Upper lobe of left lung (tissue), 6 donors: Measurements from ENCODE around the gene LDAH. TPM values are rescaled to one million over a fixed set of nuclear protein-coding genes. Genes with fewer than 3 reads are reported as not detected.

Experiments
- ATAC-seq, 2 donors: fragments of 200-7000 bp; cut with Tn5 transposase; one replicate each; pipeline ENCODE4 v1.9.1; 2022; ENCODE audit warnings: mild to moderate bottlenecking in 2 of 2, moderate library complexity in 2 of 2; ENCODE audit not compliant: low FRiP score in 2 of 2
- DNase-seq, 2 donors: peaks; one replicate each; pipeline ENCODE4 v3.0.0-alpha.2; 2019 to 2020
- H3K27ac ChIP-seq, 4 donors: fragments of 200-600 bp; sonication (generic); one replicate each; pipeline ENCODE4 v1.5.1; 2016 to 2019
- H3K27me3 ChIP-seq, 4 donors: fragments of 200-600 bp; sonication (generic); one replicate each; pipeline ENCODE4 v1.5.1; 2017 to 2019
- H3K36me3 ChIP-seq, 4 donors: fragments of 200-600 bp; sonication (generic); one replicate each; pipeline ENCODE4 v1.5.1; 2016 to 2019
- H3K4me1 ChIP-seq, 4 donors: fragments of 200-600 bp; sonication (generic); one replicate each; pipeline ENCODE4 v1.5.1; 2018 to 2019
- H3K4me3 ChIP-seq, 4 donors: fragments of 200-600 bp; sonication (generic); one replicate each; pipeline ENCODE4 v1.5.1; 2017 to 2019; ENCODE audit warnings: mild to moderate bottlenecking in 2 of 4, moderate library complexity in 1 of 4
- H3K9me3 ChIP-seq, 4 donors: fragments of 200-600 bp; sonication (generic); one replicate each; pipeline ENCODE4 v1.5.1; 2018 to 2019
- CTCF ChIP-seq, 6 experiments: fragments of 450-650 bp in 4 of 6; fragments of 200-600 bp in 2 of 6; sonication (generic) in 2 of 6; IDR thresholded peaks; one replicate each; pipeline ENCODE4 v1.5.1; 2016 to 2019; ENCODE audit warnings: antibody characterized with exemption in 6 of 6
- EP300 ChIP-seq, 4 donors: sonication (generic); formaldehyde crosslinking; IDR thresholded peaks; one replicate each; pipeline ENCODE4 v1.5.1; 2017; ENCODE audit warnings: antibody characterized with exemption in 4 of 4, control low read depth in 2 of 4
- POLR2A ChIP-seq, 4 donors: fragments of 450-650 bp; IDR thresholded peaks; one replicate each; pipeline ENCODE4 v1.5.1; 2016 to 2017; ENCODE audit warnings: antibody characterized with exemption in 4 of 4, mild to moderate bottlenecking in 2 of 4
- POLR2AphosphoS5 ChIP-seq, 2 donors: sonication (generic); formaldehyde crosslinking; IDR thresholded peaks; one replicate each; pipeline ENCODE4 v1.5.1; 2017; ENCODE audit warnings: antibody characterized with exemption in 2 of 2
- WGBS, 2 donors: methylation state at CpG; one replicate each; pipeline ENCODE4 v1.1.5; 2017 to 2018; 5-methylcytosine and 5-hydroxymethylcytosine counted together
- total RNA-seq, 6 donors: library from RNA; depleted of rRNA in 4 of 6; stranded (reverse); fragments of >200 nt in 4 of 6; gene quantifications; one replicate each; pipeline versions ENCODE4 v1.1.0 to v1.2.1, GENCODE V29; 2016 to 2021
- donor health status: DM: no; HTN: no; CAD: no; lungs with moderate emphysema.
- donor health status: DM: no; HTN: yes; CAD: no; lungs with severe emphysema.

Gene LDAH
- total RNA-seq, 6 donors from 2014 or later, result 7.3 to 18.9 (median 13.0) TPM

- 84 to 87% methylated on average over 5 to 8 of the region's 8 CpGs for WGBS, 2 donors
Observed at GRCh38 chr2:20647738-20648137, 175.2 kb downstream of the LDAH start.

GRCh38 chr2:20647211-20647610 lies 175.7 kb downstream of the LDAH start:
- peaks cover 28 to 37% (median 30%) of the 10 kb centered on the region in 4 donors for H3K4me1 ChIP-seq
- 96% methylated on average over 3 of the region's 3 CpGs for WGBS, 2 donors
- no peak for ATAC-seq
- no peak overlapping the region for H3K27ac ChIP-seq
- no peak for DNase-seq
- no peaks in the 10 kb centered on the region for H3K9me3 ChIP-seq
- TF ChIP-seq POLR2A (IDR thresholded peaks at IDR 0.05) (no peak), POLR2AphosphoS5 (IDR thresholded peaks at IDR 0.05) (no peak), CTCF (IDR thresholded peaks at IDR 0.05) (no peak)
- H3K4me3 ChIP-seq, result no peak overlapping the region
- H3K36me3 ChIP-seq, result peaks cover 9 to 35% (median 29%) of the 10 kb centered on the region in 4 donors
- H3K27me3 ChIP-seq, result no peaks in the 10 kb centered on the region

More at GRCh38 chr2:20647738-20648137, 175.2 kb downstream of the LDAH start:
- Histone ChIP-seq H3K36me3 (peaks cover 9 to 33% (median 28%) of the 10 kb centered on the region in 4 donors), H3K4me1 (peaks cover 25 to 32% (median 27%) of the 10 kb centered on the region in 4 donors), H3K4me3 (no peak overlapping the region), H3K9me3 (no peaks in the 10 kb centered on the region), H3K27ac (no peak overlapping the region), H3K27me3 (no peaks in the 10 kb centered on the region)
- TF ChIP-seq POLR2AphosphoS5 (IDR thresholded peaks at IDR 0.05), result no peak
- TF ChIP-seq EP300 (IDR thresholded peaks at IDR 0.05), result no peak
- no peak for TF ChIP-seq CTCF (IDR thresholded peaks at IDR 0.05)
- TF ChIP-seq POLR2A (IDR thresholded peaks at IDR 0.05), result no peak
- DNase-seq (no peak), ATAC-seq (no peak)

GRCh38 chr2:20646446-20646845 lies 176.5 kb downstream of the LDAH start:
- H3K4me3 ChIP-seq, result no peak overlapping the region
- no peak for DNase-seq
- ATAC-seq, result no peak
- no peaks in the 10 kb centered on the region for H3K27me3 ChIP-seq
- H3K27ac ChIP-seq, result no peak overlapping the region
- 96% methylated on average over 20 of the region's 20 CpGs for WGBS, 2 donors
- H3K9me3 ChIP-seq, result no peaks in the 10 kb centered on the region
- peaks cover 27 to 36% (median 30%) of the 10 kb centered on the region in 4 donors for H3K4me1 ChIP-seq
- TF ChIP-seq POLR2A (IDR thresholded peaks at IDR 0.05) (no peak), POLR2AphosphoS5 (IDR thresholded peaks at IDR 0.05) (no peak), EP300 (IDR thresholded peaks at IDR 0.05) (no peak), CTCF (IDR thresholded peaks at IDR 0.05) (no peak)
- peaks cover 9 to 38% (median 31%) of the 10 kb centered on the region in 4 donors for H3K36me3 ChIP-seq

- no peak for ATAC-seq
- peaks cover 26 to 33% (median 27%) of the 10 kb centered on the region in 4 donors for H3K4me1 ChIP-seq
- DNase-seq, result no peak
- H3K27me3 ChIP-seq, result no peaks in the 10 kb centered on the region
- H3K36me3 ChIP-seq, result peaks cover 9 to 45% (median 37%) of the 10 kb centered on the region in 4 donors
- H3K4me3 ChIP-seq, result no peak overlapping the region
- no peak overlapping the region for H3K27ac ChIP-seq
- TF ChIP-seq EP300 (IDR thresholded peaks at IDR 0.05), result no peak
- no peak for TF ChIP-seq POLR2AphosphoS5 (IDR thresholded peaks at IDR 0.05)
- TF ChIP-seq POLR2A (IDR thresholded peaks at IDR 0.05), result no peak
- TF ChIP-seq CTCF (IDR thresholded peaks at IDR 0.05), result no peak
- H3K9me3 ChIP-seq, result no peaks in the 10 kb centered on the region
- WGBS, 2 donors, result 86 to 91% methylated on average over 10 of the region's 10 CpGs
Observed at GRCh38 chr2:20645761-20646160, 177.1 kb downstream of the LDAH start.

- H3K27ac ChIP-seq, result no peak overlapping the region
- no peaks in the 10 kb centered on the region for H3K27me3 ChIP-seq
- no peak for DNase-seq
- no peaks in the 10 kb centered on the region for H3K9me3 ChIP-seq
- WGBS, 2 donors, result 95% methylated on average over 12 to 13 of the region's 14 CpGs
- peaks cover 25 to 32% (median 27%) of the 10 kb centered on the region in 4 donors for H3K4me1 ChIP-seq
- H3K36me3 ChIP-seq, result peaks cover 9 to 50% (median 41%) of the 10 kb centered on the region in 4 donors
- TF ChIP-seq POLR2A (IDR thresholded peaks at IDR 0.05) (no peak), CTCF (IDR thresholded peaks at IDR 0.05) (no peak), EP300 (IDR thresholded peaks at IDR 0.05) (no peak), POLR2AphosphoS5 (IDR thresholded peaks at IDR 0.05) (no peak)
- no peak for ATAC-seq
- no peak overlapping the region for H3K4me3 ChIP-seq
Observed at GRCh38 chr2:20645301-20645701, 177.6 kb downstream of the LDAH start.
